IPS DF 6.9 (cell line): Measurements from ENCODE around the gene STAB1.

Experiments used
- DNase-seq: peaks from one replicate; pipeline ENCODE4 v3.0.0-alpha.2; 2013; ENCODE audit warnings: low read depth, low spot score
- H3K27ac ChIP-seq: one replicate; pipeline ENCODE4 v1.5.1; 2013; ENCODE audit warnings: low read length, control low read depth
- H3K27me3 ChIP-seq: 2 replicates; pipeline ENCODE4 v1.6.1; 2013; ENCODE audit warnings: mild to moderate bottlenecking, low read length; ENCODE audit not compliant: control insufficient read depth, insufficient read depth
- H3K36me3 ChIP-seq: 2 replicates; pipeline ENCODE4 v1.6.1; 2013; ENCODE audit warnings: low read length; ENCODE audit not compliant: control insufficient read depth, insufficient read depth
- H3K4me1 ChIP-seq: 2 replicates; pipeline ENCODE4 v1.6.1; 2013; ENCODE audit warnings: low read length; ENCODE audit not compliant: control insufficient read depth, insufficient read depth
- H3K4me3 ChIP-seq: 2 replicates; pipeline ENCODE4 v1.5.1; 2013; ENCODE audit warnings: mild to moderate bottlenecking, low read length
- H3K9me3 ChIP-seq: 2 replicates; pipeline ENCODE4 v1.6.1; 2013; ENCODE audit warnings: low read length, inconsistent platforms; ENCODE audit not compliant: control insufficient read depth, insufficient read depth
- WGBS: extraction: QIAGEN DNeasy Blood & Tissue Kit; methylation state at CpG from one replicate; pipeline ENCODE4 v1.1.7; 2013; ENCODE audit warnings: mixed read lengths, missing lambda C conversion rate; ENCODE audit not compliant: insufficient read length, insufficient coverage; 5-methylcytosine and 5-hydroxymethylcytosine counted together

STAB1 gene

DNA sequence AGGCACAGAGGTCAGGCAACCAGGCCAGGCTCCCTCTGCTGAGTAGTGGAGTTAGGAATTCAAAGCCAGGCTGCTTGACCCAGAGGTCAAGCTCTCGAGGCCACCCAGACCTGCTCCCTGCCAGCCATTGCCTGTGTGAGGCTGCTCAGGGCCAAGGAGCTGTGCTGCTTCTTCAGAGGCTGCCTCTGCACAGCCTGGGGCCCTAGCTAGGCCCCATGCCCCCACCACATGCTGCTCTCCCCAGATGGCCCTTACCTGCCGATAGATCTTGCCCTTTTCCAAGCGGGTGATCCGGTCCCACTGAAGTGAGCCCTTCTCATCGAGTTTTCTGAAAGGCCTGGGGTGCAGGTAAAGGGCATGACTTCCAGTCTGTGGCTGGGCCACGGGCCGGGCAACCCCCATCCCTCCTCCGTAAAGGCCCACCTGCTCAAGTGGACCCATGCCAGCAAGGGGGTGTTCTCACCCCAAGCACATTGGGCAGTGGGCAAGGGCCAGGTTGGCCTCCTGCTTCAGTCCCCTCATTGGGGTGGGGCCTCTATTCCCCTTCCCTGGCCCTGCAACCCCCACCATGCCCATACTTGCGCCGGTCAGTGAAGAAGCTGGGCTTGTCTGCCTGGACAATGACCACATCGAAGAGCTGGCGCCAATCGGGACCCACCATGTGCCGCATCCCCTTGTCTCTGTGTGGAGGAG, 32.0 kb downstream of the STAB1 start:
- Histone ChIP-seq H3K4me1 (0 out of 2 replicates have a peak, but pooled peaks cover 1% of the 10 kb centered on the region), H3K9me3 (no peaks in the 10 kb centered on the region), H3K4me3 (no peak overlapping the region), H3K36me3 (peaks cover 48% of the 10 kb centered on the region), H3K27ac (no peak overlapping the region), H3K27me3 (no peaks in the 10 kb centered on the region)
- WGBS, result no CpG with 5 or more reads among the region's 14 CpGs
- no peak for DNase-seq

DNA sequence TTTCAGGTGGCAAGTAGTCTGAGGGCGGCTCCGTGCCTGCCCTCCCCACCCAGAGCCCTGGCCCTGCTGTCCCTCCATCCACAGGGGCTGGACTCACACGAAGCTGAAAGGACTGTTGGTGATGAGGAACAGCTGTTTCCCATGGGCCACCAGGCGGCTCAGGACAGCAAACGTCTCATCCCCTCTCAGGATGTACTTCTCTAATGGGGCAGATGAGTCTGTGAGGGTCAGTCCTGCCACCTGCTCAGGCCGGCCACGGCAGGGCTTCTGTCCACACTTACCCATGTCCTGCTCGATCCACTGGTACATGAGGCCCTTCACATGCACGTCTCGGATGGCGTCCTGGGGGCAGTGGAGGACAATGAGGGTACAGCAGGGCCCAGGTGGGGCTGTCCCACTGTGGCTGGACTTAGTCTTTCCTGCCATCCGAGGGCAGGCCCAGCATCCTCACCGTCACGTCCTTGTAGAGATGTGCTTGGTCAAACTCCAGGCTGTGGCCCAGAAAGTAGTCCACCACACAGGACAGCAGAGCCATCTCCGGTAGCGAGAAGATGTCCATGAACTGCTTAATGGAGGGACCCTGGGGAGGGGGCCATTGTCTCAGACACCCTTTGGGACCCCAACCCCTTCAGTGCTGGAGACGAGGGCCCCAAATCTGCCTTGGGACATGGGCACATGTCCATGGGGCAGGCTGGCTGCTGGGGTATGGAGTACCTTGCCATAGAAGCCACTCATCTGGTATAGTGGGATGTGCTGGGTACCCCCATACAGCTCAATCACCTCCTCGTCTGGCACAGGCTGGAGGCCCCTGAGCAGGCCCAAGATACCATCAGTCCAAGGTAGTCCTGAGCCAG, 32.8 kb downstream of the STAB1 start:
- Histone ChIP-seq H3K36me3 (peaks cover 48% of the 10 kb centered on the region), H3K9me3 (no peaks in the 10 kb centered on the region), H3K4me3 (no peak overlapping the region), H3K27ac (no peak overlapping the region), H3K27me3 (no peaks in the 10 kb centered on the region), H3K4me1 (0 out of 2 replicates have a peak, but pooled peaks cover 3% of the 10 kb centered on the region)
- WGBS, result no CpG with 5 or more reads among the region's 18 CpGs
- no peak for DNase-seq

DNA sequence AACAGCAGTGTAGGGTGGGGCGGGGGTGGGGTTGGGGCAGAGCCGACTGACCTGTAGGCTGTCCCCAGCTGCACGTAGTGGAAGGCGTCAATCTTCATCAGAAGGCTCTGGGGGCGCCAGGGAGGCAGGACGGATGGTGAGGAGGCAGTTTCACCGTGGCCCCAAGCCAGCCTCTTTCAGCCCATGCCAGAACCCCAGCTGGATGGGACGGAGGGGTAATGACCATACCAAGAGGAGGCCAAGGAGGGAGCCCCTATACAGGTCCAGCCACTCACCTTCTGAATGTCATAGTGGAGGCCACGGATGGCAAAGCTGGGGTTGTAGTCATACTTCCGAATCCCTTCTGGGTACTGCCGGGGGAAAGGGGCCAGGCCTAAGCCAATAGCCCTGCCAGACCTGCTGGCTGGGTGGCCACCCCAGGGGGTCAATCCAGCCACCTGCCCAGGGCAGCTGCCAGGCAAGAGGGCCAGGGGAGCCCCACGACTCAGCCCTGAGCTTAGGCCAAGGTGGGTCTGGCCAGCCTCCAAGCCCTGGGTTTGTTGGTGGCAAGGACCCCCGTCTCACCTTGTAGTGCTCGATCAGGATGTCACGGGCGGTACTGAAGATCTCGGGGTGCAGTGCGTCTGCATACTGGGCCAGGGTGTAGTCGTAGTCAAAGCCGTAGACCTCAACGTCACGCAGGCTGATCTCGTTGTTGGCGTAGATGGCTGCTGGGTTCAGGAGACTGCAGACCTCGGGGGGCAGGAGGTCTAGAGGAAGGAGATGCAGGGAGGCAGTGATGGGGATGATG, 33.6 kb downstream of the STAB1 start:
- Histone ChIP-seq H3K9me3 (no peaks in the 10 kb centered on the region), H3K4me1 (0 out of 2 replicates have a peak, but pooled peaks cover 3% of the 10 kb centered on the region), H3K4me3 (no peak overlapping the region), H3K27ac (no peak overlapping the region), H3K27me3 (no peaks in the 10 kb centered on the region), H3K36me3 (peaks cover 48% of the 10 kb centered on the region)
- WGBS, result no CpG with 5 or more reads among the region's 25 CpGs
- no peak for DNase-seq

DNA sequence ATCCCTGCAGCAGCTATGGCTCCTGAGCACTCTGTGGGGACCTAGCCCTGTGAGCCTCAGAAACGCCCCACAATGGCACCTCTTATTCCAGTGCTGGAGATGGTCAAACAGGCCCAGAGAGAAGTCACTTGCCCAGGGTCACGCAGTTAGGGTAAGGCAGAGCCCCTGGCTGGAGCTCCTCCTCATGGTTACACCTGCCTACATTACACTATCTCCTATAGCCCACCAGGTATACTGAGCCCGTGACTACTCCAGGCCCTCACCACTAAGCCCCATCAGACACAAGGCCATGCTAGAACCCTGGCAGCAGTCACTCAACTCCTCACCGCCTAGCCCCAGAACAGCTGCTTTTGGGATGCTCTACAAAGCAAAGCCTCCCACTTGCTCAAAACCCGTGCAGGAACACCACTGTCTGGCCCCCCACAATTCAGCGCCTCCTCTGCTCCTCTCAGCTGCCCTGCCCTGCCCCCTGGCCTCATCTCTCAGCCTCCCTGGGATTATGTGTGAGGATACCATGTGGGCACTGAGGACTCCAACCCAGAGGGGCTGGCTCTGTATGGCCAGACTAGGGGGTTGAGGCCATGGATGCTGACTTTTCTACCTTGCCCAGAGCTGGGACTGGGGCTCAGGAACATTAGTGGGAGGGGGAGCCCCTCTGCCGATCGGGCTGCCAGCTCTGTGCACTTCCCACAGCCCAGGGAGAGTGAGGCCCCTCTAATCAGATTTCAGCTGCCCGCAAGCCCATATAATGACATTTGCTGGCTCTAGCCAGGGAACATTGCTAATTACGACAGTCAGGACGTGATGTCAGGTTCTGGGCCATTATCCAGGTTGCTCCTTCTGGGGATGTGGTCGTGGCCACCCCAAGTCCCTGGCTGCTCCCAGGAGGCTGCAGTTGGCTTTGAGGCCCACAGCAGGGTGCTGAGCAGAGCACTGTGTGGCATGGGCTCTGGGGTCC, 34.5 kb downstream of the STAB1 start:
- no peak overlapping the region for H3K27ac ChIP-seq
- H3K27me3 ChIP-seq, result no peaks in the 10 kb centered on the region
- H3K9me3 ChIP-seq, result no peaks in the 10 kb centered on the region
- no peak overlapping the region for H3K4me3 ChIP-seq
- H3K4me1 ChIP-seq, result 0 out of 2 replicates have a peak, but pooled peaks cover 5% of the 10 kb centered on the region
- WGBS, result no CpG with 5 or more reads among the region's 12 CpGs
- no peak for DNase-seq
- peaks cover 41% of the 10 kb centered on the region for H3K36me3 ChIP-seq

DNA sequence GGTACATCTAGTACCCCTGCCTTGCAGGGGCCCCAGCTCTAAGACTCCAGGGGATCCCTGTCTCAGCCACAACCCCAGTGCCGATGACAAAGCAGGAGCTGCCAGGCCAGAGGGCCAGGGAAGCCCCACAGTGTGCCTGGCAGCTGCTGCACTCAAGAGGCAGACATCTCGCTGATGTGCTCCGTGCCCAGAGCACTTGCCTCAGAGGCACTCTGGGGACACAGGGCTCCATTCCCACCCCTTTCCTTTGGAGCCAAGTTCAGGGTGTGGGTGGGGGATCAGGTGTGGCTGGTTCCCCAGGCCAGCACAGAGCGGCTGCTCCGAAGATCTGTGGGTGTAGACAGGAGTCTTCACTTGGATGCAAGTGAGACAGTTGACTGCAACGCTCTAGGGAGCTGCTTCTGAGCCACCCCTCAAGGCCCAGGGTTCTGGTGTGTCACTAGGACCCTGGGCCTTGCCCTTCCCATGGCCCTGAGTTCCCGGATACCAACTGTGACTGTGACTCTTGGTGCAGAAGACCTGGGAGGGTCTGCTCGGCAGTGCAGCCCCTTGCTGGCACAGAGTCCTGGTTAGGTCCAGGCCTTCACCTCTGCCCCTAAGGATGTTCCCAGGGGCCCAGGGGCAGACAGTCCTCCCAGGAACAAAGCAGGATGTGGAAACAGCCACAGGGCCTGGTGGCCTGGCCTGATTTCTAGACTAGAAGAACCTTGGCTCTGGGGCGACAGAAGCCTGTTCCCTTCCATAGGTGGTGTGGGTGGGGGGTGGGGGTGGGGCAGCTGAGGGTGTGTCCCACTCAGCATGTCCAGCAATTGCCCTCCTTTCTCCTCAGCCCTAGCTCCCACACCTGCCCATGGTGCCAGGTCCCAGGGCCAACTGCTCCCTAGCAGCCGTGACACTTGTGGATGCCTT, 36.0 kb downstream of the STAB1 start:
- no peaks in the 10 kb centered on the region for H3K9me3 ChIP-seq
- peaks cover 29% of the 10 kb centered on the region for H3K36me3 ChIP-seq
- 0 out of 2 replicates have a peak, but pooled peaks cover 7% of the 10 kb centered on the region for H3K4me1 ChIP-seq
- DNase-seq, result no peak
- H3K27ac ChIP-seq, result no peak overlapping the region
- no peak overlapping the region for H3K4me3 ChIP-seq
- no CpG with 5 or more reads among the region's 10 CpGs for WGBS
- no peaks in the 10 kb centered on the region for H3K27me3 ChIP-seq

DNA sequence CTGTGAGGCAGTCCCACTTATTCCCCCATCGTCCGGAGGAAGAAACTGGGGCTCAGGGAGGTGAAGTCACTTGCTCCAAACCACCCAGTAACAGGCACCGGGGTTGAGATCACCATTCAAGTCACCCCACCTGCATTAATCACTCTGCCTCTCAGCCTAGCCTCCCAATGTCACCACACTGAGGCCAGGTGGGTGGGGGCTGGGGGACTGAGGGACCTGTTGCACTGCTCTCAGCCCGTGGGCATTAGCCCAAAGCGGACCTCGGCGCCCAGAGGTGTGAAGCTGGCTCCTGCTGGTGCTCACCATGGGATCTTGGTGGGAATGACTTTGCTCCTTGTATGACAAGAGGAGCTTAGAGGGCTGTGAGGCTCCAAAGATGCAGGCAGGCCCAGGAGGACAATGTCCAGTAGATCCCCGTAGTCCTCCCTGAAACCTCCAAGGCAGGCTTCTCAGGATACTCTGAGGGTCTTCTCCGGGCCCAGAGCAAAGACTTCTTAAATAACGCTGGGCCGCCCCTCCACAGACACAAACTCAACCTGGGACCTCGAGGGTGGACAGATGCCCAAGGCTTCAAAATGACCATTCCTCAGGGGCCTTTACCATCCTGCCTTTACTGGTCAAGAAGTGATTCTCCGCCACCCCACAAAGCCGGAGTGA, 36.9 kb downstream of the STAB1 start:
- Histone ChIP-seq H3K36me3 (peaks cover 23% of the 10 kb centered on the region), H3K9me3 (no peaks in the 10 kb centered on the region), H3K4me1 (0 out of 2 replicates have a peak, but pooled peaks cover 7% of the 10 kb centered on the region), H3K27ac (no peak overlapping the region), H3K4me3 (no peak overlapping the region), H3K27me3 (no peaks in the 10 kb centered on the region)
- WGBS, result no CpG with 5 or more reads among the region's 14 CpGs
- DNase-seq, result no peak

DNA sequence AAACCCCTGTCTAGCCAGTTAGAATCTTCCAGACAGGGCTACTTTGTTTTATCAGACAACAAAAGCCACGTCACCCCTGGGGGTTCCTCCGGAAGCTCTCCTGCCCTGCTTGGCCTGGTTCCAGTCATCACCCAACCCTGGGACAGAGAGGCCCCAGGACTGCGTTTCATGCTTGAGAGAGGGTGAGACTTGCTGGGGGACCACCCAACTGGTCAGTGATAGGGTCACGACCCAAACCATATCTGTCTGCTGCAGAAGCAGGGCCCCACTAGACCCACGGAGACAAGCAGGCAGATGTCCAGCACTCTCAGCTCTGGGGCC, 37.3 kb downstream of the STAB1 start:
- Histone ChIP-seq H3K27me3 (no peaks in the 10 kb centered on the region), H3K4me1 (0 out of 2 replicates have a peak, but pooled peaks cover 7% of the 10 kb centered on the region), H3K27ac (no peak overlapping the region), H3K36me3 (peaks cover 18% of the 10 kb centered on the region), H3K4me3 (peak overlapping the region; percentile 87; the same call in 1 of the 2 replicates), H3K9me3 (no peaks in the 10 kb centered on the region)
- DNase-seq, result no peak
- WGBS, result no CpG with 5 or more reads among the region's 5 CpGs

DNA sequence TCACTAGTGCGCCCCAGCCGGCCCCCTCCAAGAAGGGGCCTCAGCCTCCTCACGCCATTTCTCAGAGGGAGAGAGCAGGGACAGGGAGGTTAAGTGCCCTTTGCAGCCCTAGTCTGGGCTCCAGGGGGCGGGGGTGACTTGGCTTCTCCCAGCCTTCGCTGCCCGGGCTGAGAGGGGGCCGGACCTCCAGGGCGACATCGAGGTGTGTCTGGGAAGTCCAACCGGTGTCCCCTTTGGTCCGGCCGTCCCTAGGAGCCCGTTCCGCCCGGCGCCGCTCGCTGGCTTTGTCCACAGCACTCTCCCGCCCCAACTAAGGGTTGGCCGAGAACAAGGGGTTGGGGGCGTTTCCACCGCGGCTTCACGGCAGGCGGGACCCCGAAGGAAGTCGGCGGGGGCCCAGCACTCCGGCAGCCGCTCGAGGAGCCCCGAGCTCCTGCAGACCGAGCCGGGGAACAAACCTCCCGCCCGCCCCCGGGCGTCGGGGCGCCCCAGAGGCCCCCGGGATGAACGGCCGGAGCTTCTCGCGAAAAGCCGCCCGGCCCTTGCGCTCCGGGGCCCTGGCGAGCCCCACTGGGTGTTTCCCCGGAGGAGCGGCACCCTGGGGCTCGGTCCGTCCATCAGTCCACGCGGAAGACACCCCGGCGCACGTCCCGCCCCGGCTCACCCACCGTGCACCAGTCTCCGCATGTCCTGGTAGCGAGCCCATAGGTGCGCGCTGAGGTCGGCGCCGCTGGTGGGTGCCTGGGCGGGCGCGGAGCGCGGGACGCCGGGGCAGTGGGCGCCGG, 37.9 kb downstream of the STAB1 start:
- Histone ChIP-seq H3K27me3 (no peaks in the 10 kb centered on the region), H3K27ac (no peak overlapping the region), H3K36me3 (peaks cover 12% of the 10 kb centered on the region), H3K4me1 (0 out of 2 replicates have a peak, but pooled peaks cover 7% of the 10 kb centered on the region), H3K9me3 (no peaks in the 10 kb centered on the region), H3K4me3 (peak overlapping the region; percentile 87)
- DNase-seq, result no peak
- no CpG with 5 or more reads among the region's 78 CpGs for WGBS
